Gastroesophageal sphincter (tissue), 4 donors: ENCODE data around the gene ADAM12. TPM values are rescaled to one million over a fixed set of nuclear protein-coding genes. Genes with fewer than 3 reads are reported as not detected.
A peak's percentile ranks its signal among the peaks of the same experiment; 100 is the strongest.
"Not testable (repeated sequence)": the region's sequence is repeated elsewhere in the genome, so short reads cannot be mapped to it uniquely, and the experiment has no call there.

Source experiments
- ATAC-seq: fragments of 150-250 bp; one replicate; pipeline ENCODE4 v1.9.1; 2016; ENCODE audit warnings: mild to moderate bottlenecking, moderate library complexity
- H3K27ac ChIP-seq, 4 donors: fragments of 200-600 bp; sonication (generic) in 3 of 4; 1 replicate in 3 of 4; 2 replicates in 1 of 4; pipeline ENCODE4 v1.5.1; 2016 to 2019
- H3K27me3 ChIP-seq: fragments of 200-600 bp; sonication (generic); one replicate; pipeline ENCODE4 v1.5.1; 2019
- H3K36me3 ChIP-seq, 2 donors: fragments of 200-600 bp; sonication (generic); one replicate each; pipeline ENCODE4 v1.5.1; 2019; ENCODE audit warnings: control low read depth in 1 of 2
- H3K4me1 ChIP-seq, 3 donors: fragments of 200-600 bp; sonication (generic); 1 replicate in 2 of 3; 2 replicates in 1 of 3; pipeline ENCODE4 v1.5.1; 2016 to 2019; ENCODE audit warnings: control low read depth in 2 of 3
- H3K4me3 ChIP-seq, 2 donors: fragments of 200-600 bp; sonication (generic); one replicate each; pipeline ENCODE4 v1.5.1; 2019; ENCODE audit warnings: mild to moderate bottlenecking in 1 of 2, moderate library complexity in 1 of 2
- H3K9me3 ChIP-seq, 3 donors: fragments of 200-600 bp; sonication (generic); one replicate each; pipeline ENCODE4 v1.5.1; 2017 to 2019; ENCODE audit warnings: control low read depth in 2 of 3
- EP300 ChIP-seq: sonication (generic); formaldehyde crosslinking; IDR thresholded peaks from one replicate; pipeline ENCODE4 v1.6.1; 2017; ENCODE audit warnings: antibody characterized with exemption, mild to moderate bottlenecking
- POLR2A ChIP-seq, 2 donors: fragments of 450-650 bp; IDR thresholded peaks; one replicate each; pipeline ENCODE4 v1.6.1; 2017; ENCODE audit warnings: antibody characterized with exemption in 2 of 2, mild to moderate bottlenecking in 2 of 2, moderate library complexity in 1 of 2
- POLR2AphosphoS5 ChIP-seq: sonication (generic); formaldehyde crosslinking; IDR thresholded peaks from one replicate; pipeline ENCODE4 v1.6.1; 2017; ENCODE audit warnings: antibody characterized with exemption
- WGBS, 2 donors: methylation state at CpG; one replicate each; pipeline ENCODE4 v1.1.5; 2018; ENCODE audit warnings: low coverage in 1 of 2; 5-methylcytosine and 5-hydroxymethylcytosine counted together
- total RNA-seq, 4 donors: library from RNA; depleted of rRNA; stranded (reverse); fragments of >200 nt; gene quantifications; one replicate each; pipeline ENCODE4 v1.1.0, GENCODE V29; 2016
- TF ChIP-seq, protein P1 (sequence below), 4 experiments: fragments of 200-600 bp in 2 of 4; fragments of 450-650 bp in 2 of 4; sonication (generic) in 1 of 4; IDR thresholded peaks; one replicate each; pipeline ENCODE4 v1.5.1; 2017 to 2019; ENCODE audit warnings: antibody characterized with exemption in 4 of 4, mild to moderate bottlenecking in 2 of 4, moderate library complexity in 2 of 4

ADAM12 gene
- total RNA-seq, 4 donors from 2014 or later, result 0.27 to 1.2 (median 0.89) TPM

DNA sequence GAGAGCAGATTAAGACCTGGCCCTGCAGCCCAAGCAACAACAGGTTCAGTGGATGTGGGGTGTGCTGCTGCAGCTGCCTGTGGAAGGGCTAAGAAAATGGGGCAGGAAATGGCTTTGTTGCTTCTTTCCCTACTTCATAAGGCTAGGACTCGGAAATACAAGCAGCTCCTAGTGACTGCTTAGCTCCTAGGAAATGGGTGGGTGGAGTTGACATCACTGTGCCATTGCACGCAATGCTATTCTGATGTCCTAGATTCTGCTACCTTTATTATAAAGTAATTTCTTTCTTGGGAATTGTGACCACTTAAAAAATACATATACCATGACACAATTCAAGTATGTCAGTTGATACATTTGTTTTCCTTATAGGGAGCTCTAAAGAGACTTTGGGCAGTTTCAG, 336.1 kb downstream of the ADAM12 start:
- Histone ChIP-seq H3K36me3 (no peaks in the 10 kb centered on the region), H3K27ac (no peak overlapping the region), H3K4me3 (no peak overlapping the region), H3K27me3 (peaks cover 3% of the 10 kb centered on the region), H3K9me3 (no peaks in the 10 kb centered on the region), H3K4me1 (peaks cover 0 to 6% (median 0%) of the 10 kb centered on the region in 3 donors)
- ATAC-seq, result no peak
- WGBS, 2 donors, result 78 to 89% methylated on average over 2 of the region's 2 CpGs
- TF ChIP-seq POLR2AphosphoS5 (no peak), POLR2A (IDR thresholded peaks at IDR 0.05) (no peak), EP300 (no peak)
- TF ChIP-seq, protein P1, sequence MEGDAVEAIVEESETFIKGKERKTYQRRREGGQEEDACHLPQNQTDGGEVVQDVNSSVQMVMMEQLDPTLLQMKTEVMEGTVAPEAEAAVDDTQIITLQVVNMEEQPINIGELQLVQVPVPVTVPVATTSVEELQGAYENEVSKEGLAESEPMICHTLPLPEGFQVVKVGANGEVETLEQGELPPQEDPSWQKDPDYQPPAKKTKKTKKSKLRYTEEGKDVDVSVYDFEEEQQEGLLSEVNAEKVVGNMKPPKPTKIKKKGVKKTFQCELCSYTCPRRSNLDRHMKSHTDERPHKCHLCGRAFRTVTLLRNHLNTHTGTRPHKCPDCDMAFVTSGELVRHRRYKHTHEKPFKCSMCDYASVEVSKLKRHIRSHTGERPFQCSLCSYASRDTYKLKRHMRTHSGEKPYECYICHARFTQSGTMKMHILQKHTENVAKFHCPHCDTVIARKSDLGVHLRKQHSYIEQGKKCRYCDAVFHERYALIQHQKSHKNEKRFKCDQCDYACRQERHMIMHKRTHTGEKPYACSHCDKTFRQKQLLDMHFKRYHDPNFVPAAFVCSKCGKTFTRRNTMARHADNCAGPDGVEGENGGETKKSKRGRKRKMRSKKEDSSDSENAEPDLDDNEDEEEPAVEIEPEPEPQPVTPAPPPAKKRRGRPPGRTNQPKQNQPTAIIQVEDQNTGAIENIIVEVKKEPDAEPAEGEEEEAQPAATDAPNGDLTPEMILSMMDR (IDR thresholded peaks at IDR 0.05), result no peak

DNA sequence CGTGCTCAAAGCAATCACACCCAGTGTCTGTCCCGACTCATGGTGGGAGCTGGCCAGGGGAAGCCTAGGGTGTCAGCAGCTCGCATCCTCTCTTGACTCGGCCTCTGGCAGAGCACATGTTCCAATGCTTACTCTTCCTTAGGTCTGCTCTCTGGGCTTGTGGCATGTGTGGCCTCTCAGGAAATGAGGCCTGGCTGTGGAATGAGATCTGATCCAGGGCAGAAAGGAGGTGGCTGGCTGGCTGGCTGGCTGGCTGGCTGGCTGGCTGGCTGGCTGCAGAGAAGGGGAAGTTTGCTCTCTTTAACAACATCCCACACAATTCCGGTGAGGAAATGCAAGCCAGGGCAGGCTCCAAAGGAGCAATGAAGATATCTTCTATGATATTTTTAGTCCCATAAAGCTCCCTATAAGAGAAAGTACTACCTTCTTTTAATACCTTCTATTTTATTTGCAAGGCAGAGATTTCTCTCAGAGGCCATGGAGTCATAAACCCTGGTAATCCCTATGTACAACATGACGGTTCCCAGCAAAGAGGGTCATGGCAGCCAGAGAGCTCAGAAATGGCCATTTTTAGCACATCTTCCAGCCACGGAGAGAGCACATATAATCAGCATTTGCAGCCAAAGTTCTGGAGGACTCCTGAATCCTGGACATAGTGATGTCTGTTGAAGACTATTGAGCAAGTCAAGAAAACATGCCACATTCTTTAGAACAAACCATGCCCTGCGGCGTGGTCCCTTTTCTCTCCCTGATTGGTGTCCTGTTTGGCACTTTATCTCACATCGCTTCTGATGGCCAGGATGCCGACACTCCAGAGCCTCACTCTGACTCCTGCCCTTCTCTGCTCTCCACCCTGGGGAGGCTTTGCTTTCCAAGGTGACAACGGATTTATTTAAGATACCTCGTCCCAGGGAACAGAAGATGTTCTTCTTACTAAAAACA, 338.2 kb downstream of the ADAM12 start:
- no peak overlapping the region for H3K4me3 ChIP-seq
- ATAC-seq, result peak; percentile 22
- 70 to 73% methylated on average over 4 to 8 of the region's 13 CpGs for WGBS, 2 donors
- TF ChIP-seq EP300, result no peak
- TF ChIP-seq, protein P1 (IDR thresholded peaks at IDR 0.05), result no peak
- TF ChIP-seq POLR2AphosphoS5, result no peak
- TF ChIP-seq POLR2A (IDR thresholded peaks at IDR 0.05), result no peak
- peaks cover 3% of the 10 kb centered on the region for H3K27me3 ChIP-seq
- H3K36me3 ChIP-seq, result no peaks in the 10 kb centered on the region
- H3K9me3 ChIP-seq, result no peaks in the 10 kb centered on the region
- H3K27ac ChIP-seq, result no peak overlapping the region
- peaks cover 0 to 6% (median 0%) of the 10 kb centered on the region in 3 donors for H3K4me1 ChIP-seq

DNA sequence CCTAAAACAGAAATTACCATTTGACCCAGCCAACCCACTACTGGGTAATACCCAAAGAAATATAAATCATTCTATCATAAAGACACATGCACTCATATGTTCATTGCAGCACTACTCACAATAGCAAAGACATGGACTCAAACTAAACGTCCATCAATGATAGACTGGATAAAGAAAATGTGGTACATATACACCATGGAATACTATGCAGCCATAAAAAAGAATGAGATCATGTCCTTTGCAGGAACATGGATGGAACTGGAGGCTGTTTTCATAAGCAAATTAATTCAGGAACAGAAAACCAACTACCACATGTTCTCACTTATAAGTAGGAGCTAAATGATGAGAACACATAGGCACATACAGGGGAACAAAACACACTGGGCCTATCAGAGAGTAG, 340.5 kb downstream of the ADAM12 start:
- H3K27ac ChIP-seq, H3K4me1 ChIP-seq, H3K9me3 ChIP-seq, H3K36me3 ChIP-seq, H3K27me3 ChIP-seq, ATAC-seq, H3K4me3 ChIP-seq: not testable (repeated sequence)
- WGBS, 2 donors, result 88 to 90% methylated on average over 1 of the region's 1 CpG

DNA sequence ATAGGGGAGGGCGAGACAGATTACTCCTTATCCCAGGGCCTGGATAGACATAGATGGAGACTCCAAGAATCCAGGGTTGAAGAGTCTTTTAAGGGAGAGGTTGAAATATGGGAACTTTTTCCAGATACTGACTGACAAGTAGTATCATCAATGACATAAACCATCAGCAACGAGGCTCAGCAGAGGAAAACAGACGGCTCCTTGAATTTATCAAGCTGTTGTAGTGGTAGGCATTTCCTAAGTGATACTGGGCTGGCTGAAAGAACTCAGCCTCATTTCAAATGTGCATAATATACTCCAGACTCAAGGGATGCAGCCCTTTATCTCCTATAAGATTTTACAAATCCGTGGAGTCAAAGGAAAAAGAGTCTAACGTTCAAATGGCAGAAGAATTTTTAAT, 341.4 kb downstream of the ADAM12 start:
- ATAC-seq, result no peak
- H3K9me3 ChIP-seq, result no peaks in the 10 kb centered on the region
- 66 to 79% methylated on average over 4 to 5 of the region's 5 CpGs for WGBS, 2 donors
- H3K27ac ChIP-seq, result no peak overlapping the region
- no peaks in the 10 kb centered on the region for H3K36me3 ChIP-seq
- no peaks in the 10 kb centered on the region for H3K27me3 ChIP-seq
- H3K4me1 ChIP-seq, result peaks cover 0 to 19% (median 0%) of the 10 kb centered on the region in 3 donors
- H3K4me3 ChIP-seq, result no peak overlapping the region
- TF ChIP-seq, protein P1 (IDR thresholded peaks at IDR 0.05), result no peak

DNA sequence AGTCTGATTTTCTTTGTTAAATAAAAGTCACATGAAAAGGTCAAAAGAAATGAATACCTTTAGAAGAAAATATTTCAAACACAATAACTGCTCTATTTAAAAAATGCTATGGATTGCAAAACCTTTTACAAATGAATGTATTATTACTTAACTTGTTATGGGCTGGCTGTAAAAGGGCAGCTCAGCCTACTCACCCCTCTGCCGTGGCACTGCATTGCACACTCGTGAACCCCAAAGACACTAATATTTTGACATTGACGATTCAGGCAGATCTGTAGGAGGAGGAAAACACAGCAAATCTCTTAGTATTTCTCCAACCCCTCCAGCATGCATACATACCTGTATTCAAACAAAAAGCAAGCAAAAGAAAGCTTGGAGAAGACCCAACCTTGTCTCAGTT, 342.4 kb downstream of the ADAM12 start:
- TF ChIP-seq POLR2AphosphoS5 (no peak), POLR2A (IDR thresholded peaks at IDR 0.05) (no peak), EP300 (no peak)
- TF ChIP-seq, protein P1 (IDR thresholded peaks at IDR 0.05), result no peak
- WGBS, 2 donors, result 82 to 85% methylated on average over 3 of the region's 3 CpGs
- H3K9me3 ChIP-seq, result no peaks in the 10 kb centered on the region
- H3K27ac ChIP-seq, result no peak overlapping the region
- no peak overlapping the region for H3K4me3 ChIP-seq
- no peaks in the 10 kb centered on the region for H3K27me3 ChIP-seq
- H3K4me1 ChIP-seq, result peaks cover 0 to 23% (median 0%) of the 10 kb centered on the region in 3 donors
- ATAC-seq, result no peak
- H3K36me3 ChIP-seq, result no peaks in the 10 kb centered on the region
